H9 (cell line): ENCODE data around the gene SEC22A. TPM values are rescaled to one million over a fixed set of nuclear protein-coding genes. Genes with fewer than 3 reads are reported as not detected.
A peak's percentile ranks its signal among the peaks of the same experiment; 100 is the strongest.

ENCODE experiments used
- DNase-seq: peaks from one replicate; pipeline ENCODE4 v3.0.0-alpha.2; 2017
- H2AFZ ChIP-seq: one replicate; pipeline ENCODE4 v1.6.1; 2013; ENCODE audit warnings: mild to moderate bottlenecking, low read length, control low read depth, moderate library complexity
- H2AK5ac ChIP-seq: 2 replicates; pipeline ENCODE4 v1.6.1; 2013; ENCODE audit warnings: low read length, control low read depth, mixed read lengths; ENCODE audit not compliant: insufficient read length
- H2BK120ac ChIP-seq: one replicate; pipeline ENCODE4 v1.6.1; 2013; ENCODE audit warnings: low read depth, mild to moderate bottlenecking, low read length, control low read depth, inconsistent platforms; ENCODE audit not compliant: poor library complexity, severe bottlenecking
- H2BK12ac ChIP-seq: 2 replicates; pipeline ENCODE4 v1.6.1; 2013; ENCODE audit warnings: low read length, control low read depth, mixed read lengths, low read depth; ENCODE audit not compliant: insufficient read length
- H2BK15ac ChIP-seq: 2 replicates; pipeline ENCODE4 v1.6.1; 2013; ENCODE audit warnings: low read depth, low read length, control low read depth
- H2BK20ac ChIP-seq: one replicate; pipeline ENCODE4 v1.6.1; 2013; ENCODE audit warnings: low read depth, mild to moderate bottlenecking, low read length, control low read depth, inconsistent platforms; ENCODE audit not compliant: poor library complexity, severe bottlenecking
- H2BK5ac ChIP-seq: 2 replicates; pipeline ENCODE4 v1.6.1; 2013; ENCODE audit warnings: low read length, control low read depth, mixed read lengths; ENCODE audit not compliant: insufficient read length
- H3K14ac ChIP-seq: 2 replicates; pipeline ENCODE4 v1.6.1; 2013; ENCODE audit warnings: low read length, control low read depth; ENCODE audit not compliant: insufficient read depth
- H3K18ac ChIP-seq: 2 replicates; pipeline ENCODE4 v1.6.1; 2013; ENCODE audit warnings: low read depth, mild to moderate bottlenecking, mixed read lengths, low read length, control low read depth; ENCODE audit not compliant: insufficient read length
- H3K23ac ChIP-seq: 2 replicates; pipeline ENCODE4 v1.6.1; 2013; ENCODE audit warnings: low read length, control low read depth, mixed read lengths, low read depth; ENCODE audit not compliant: insufficient read length
- H3K23me2 ChIP-seq: 2 replicates; pipeline ENCODE4 v1.6.1; 2013; ENCODE audit warnings: low read depth, mild to moderate bottlenecking, mixed read lengths, low read length, control low read depth; ENCODE audit not compliant: insufficient read length, poor library complexity, severe bottlenecking
- H3K27ac ChIP-seq: 2 replicates; pipeline ENCODE4 v1.5.1; 2013; ENCODE audit warnings: low read length, control low read depth, mixed read lengths, low read depth; ENCODE audit not compliant: insufficient read length
- H3K27me3 ChIP-seq: 2 replicates; pipeline ENCODE4 v1.6.1; 2013; ENCODE audit warnings: low read length, control low read depth, inconsistent platforms; ENCODE audit not compliant: insufficient read depth
- H3K4ac ChIP-seq: 2 replicates; pipeline ENCODE4 v1.6.1; 2013; ENCODE audit warnings: low read depth, mild to moderate bottlenecking, control low read depth, inconsistent platforms, low read length, moderate library complexity
- H3K4me1 ChIP-seq: 2 replicates; pipeline ENCODE4 v1.6.1; 2013; ENCODE audit warnings: low read length, control low read depth, inconsistent platforms; ENCODE audit not compliant: insufficient read depth
- H3K4me2 ChIP-seq: 2 replicates; pipeline ENCODE4 v1.6.1; 2013; ENCODE audit warnings: low read length, control low read depth, mixed read lengths; ENCODE audit not compliant: insufficient read length, insufficient read depth
- H3K56ac ChIP-seq: 2 replicates; pipeline ENCODE4 v1.6.1; 2013; ENCODE audit warnings: low read depth, mild to moderate bottlenecking, mixed read lengths, low read length, control low read depth; ENCODE audit not compliant: insufficient read length
- H3K79me1 ChIP-seq: 2 replicates; pipeline ENCODE4 v1.6.1; 2013; ENCODE audit warnings: low read depth, mild to moderate bottlenecking, moderate library complexity, low read length, control low read depth, inconsistent platforms; ENCODE audit not compliant: insufficient read depth, poor library complexity, severe bottlenecking
- H3K79me2 ChIP-seq: 2 replicates; pipeline ENCODE4 v1.6.1; 2013; ENCODE audit warnings: low read length, control low read depth, inconsistent platforms; ENCODE audit not compliant: insufficient read depth
- H3K9ac ChIP-seq: 2 replicates; pipeline ENCODE4 v1.6.1; 2013; ENCODE audit warnings: low read length, control low read depth, mixed read lengths; ENCODE audit not compliant: insufficient read length; ENCODE audit errors: extremely low read depth
- H3K9me3 ChIP-seq: one replicate; pipeline ENCODE4 v1.6.1; 2013; ENCODE audit warnings: low read depth, low read length, inconsistent platforms; ENCODE audit not compliant: control insufficient read depth
- H3T11ph ChIP-seq: one replicate; pipeline ENCODE4 v1.6.1; 2013; ENCODE audit warnings: mild to moderate bottlenecking, low read length, control low read depth, inconsistent platforms
- H4K20me1 ChIP-seq: one replicate; pipeline ENCODE4 v1.6.1; 2013; ENCODE audit not compliant: control insufficient read depth, insufficient read length, insufficient read depth
- H4K5ac ChIP-seq: 2 replicates; pipeline ENCODE4 v1.6.1; 2013; ENCODE audit warnings: low read depth, mild to moderate bottlenecking, mixed read lengths, low read length, control low read depth; ENCODE audit not compliant: insufficient read length
- H4K8ac ChIP-seq: replicated peaks from 2 replicates; pipeline ENCODE4 v1.6.1; 2013; ENCODE audit warnings: low read length, control low read depth, mixed read lengths, low read depth; ENCODE audit not compliant: insufficient read length
- H4K91ac ChIP-seq: 2 replicates; pipeline ENCODE4 v1.6.1; 2013; ENCODE audit warnings: low read depth, mild to moderate bottlenecking, moderate library complexity, mixed read lengths, low read length, control low read depth; ENCODE audit not compliant: insufficient read length
- H3K27ac Mint-ChIP-seq, 3 experiments: 2 replicates in 2 of 3; 3 replicates in 1 of 3; pipeline ENCODE4 v1.8.0; 2020 to 2021; ENCODE audit warnings: mixed read lengths in 3 of 3, mild to moderate bottlenecking in 1 of 3, moderate library complexity in 1 of 3
- H3K27me3 Mint-ChIP-seq: 2 replicates; pipeline ENCODE4 v1.8.0; 2021; ENCODE audit warnings: low read depth, mild to moderate bottlenecking, moderate library complexity, mixed read lengths
- H3K36me3 Mint-ChIP-seq, 3 experiments: 2 replicates in 2 of 3; 3 replicates in 1 of 3; pipeline ENCODE4 v1.8.0; 2020 to 2021; ENCODE audit warnings: low read depth in 3 of 3, mixed read lengths in 3 of 3; ENCODE audit not compliant: insufficient read depth in 1 of 3
- H3K4me1 Mint-ChIP-seq, 2 experiments: 2 replicates each; pipeline ENCODE4 v1.8.0; 2020; ENCODE audit warnings: mixed read lengths in 2 of 2
- H3K4me3 Mint-ChIP-seq, 2 experiments: 2 replicates in 1 of 2; 3 replicates in 1 of 2; pipeline ENCODE4 v1.8.0; 2020 to 2021; ENCODE audit warnings: mild to moderate bottlenecking in 2 of 2, mixed read lengths in 2 of 2, moderate library complexity in 1 of 2
- H3K9me3 Mint-ChIP-seq, 2 experiments: 2 replicates in 1 of 2; 3 replicates in 1 of 2; pipeline ENCODE4 v1.8.0; 2020; ENCODE audit warnings: mild to moderate bottlenecking in 2 of 2, mixed read lengths in 2 of 2, moderate library complexity in 1 of 2
- CTCF ChIP-seq: fragments of 200-600 bp; sonication (generic); conservative IDR thresholded peaks from 3 replicates; pipeline ENCODE4 v1.8.0; 2021; ENCODE audit warnings: antibody characterized with exemption, mild to moderate bottlenecking
- WGBS: extraction: QIAGEN DNeasy Blood & Tissue Kit; methylation state at CpG from one replicate; pipeline ENCODE4 v1.1.7; 2013; ENCODE audit warnings: missing lambda C conversion rate, low lambda C conversion rate, mixed read lengths; ENCODE audit not compliant: insufficient read length; ENCODE audit errors: extremely low coverage; 5-methylcytosine and 5-hydroxymethylcytosine counted together
- total RNA-seq: library from RNA; stranded (reverse); gene quantifications from 2 replicates; pipeline ENCODE4 v1.2.1, GENCODE V29; 2021

Gene SEC22A
- total RNA-seq, 1 experiment from 2014 or later, result 9.9 TPM

GRCh38 chr3:123158899-123159390 lies 42.8 kb upstream of the SEC22A start:
- no peak overlapping the region for H3K14ac ChIP-seq
- H3K23me2 ChIP-seq, result no peaks in the 10 kb centered on the region
- no peaks in the 10 kb centered on the region for H3K79me1 ChIP-seq
- peak; percentile 10 for DNase-seq
- TF ChIP-seq CTCF, result no peak
- no CpG with 5 or more reads among the region's 10 CpGs for WGBS
- H3K4ac ChIP-seq, result no peak overlapping the region
- no peak overlapping the region for H3K9ac ChIP-seq
- H2BK20ac ChIP-seq, result no peak overlapping the region
- no peak overlapping the region for H3T11ph ChIP-seq
- no peak overlapping the region for H3K23ac ChIP-seq
- H3K4me1 ChIP-seq, result no peaks in the 10 kb centered on the region
- H4K20me1 ChIP-seq, result no peaks in the 10 kb centered on the region
- H4K5ac ChIP-seq, result no peak overlapping the region
- H3K4me1 Mint-ChIP-seq, result no peaks in the 10 kb centered on the region
- H3K27me3 Mint-ChIP-seq, result no peaks in the 10 kb centered on the region
- H3K36me3 Mint-ChIP-seq, result peaks cover 3 to 34% (median 13%) of the 10 kb centered on the region in 3 experiments; a peak in 6 of 7 replicates
- no peak overlapping the region for H2BK15ac ChIP-seq
- H4K8ac ChIP-seq, result no peak overlapping the region
- no peak overlapping the region for H3K4me3 Mint-ChIP-seq
- H2BK12ac ChIP-seq, result no peak overlapping the region
- no peak overlapping the region for H4K91ac ChIP-seq
- no peak overlapping the region for H2BK5ac ChIP-seq
- H3K79me2 ChIP-seq, result no peaks in the 10 kb centered on the region
- H3K18ac ChIP-seq, result no peak overlapping the region
- H2BK120ac ChIP-seq, result no peak overlapping the region
- H3K56ac ChIP-seq, result no peak overlapping the region
- no peak overlapping the region for H3K27ac ChIP-seq
- H2AK5ac ChIP-seq, result no peak overlapping the region
- H3K4me2 ChIP-seq, result no peak overlapping the region
- H3K9me3 Mint-ChIP-seq, result no peaks in the 10 kb centered on the region
- no peak overlapping the region for H3K27ac Mint-ChIP-seq
- no peaks in the 10 kb centered on the region for H3K27me3 ChIP-seq
- H2AFZ ChIP-seq, result no peak overlapping the region
- no peaks in the 10 kb centered on the region for H3K9me3 ChIP-seq
